SK-N-SH (cell line): Measurements from ENCODE around the gene PTPRB. TPM values are rescaled to one million over a fixed set of nuclear protein-coding genes. Genes with fewer than 3 reads are reported as not detected.

Experiments used
- CTCF ChIA-PET: fragments of 300-600, 350-600 bp; formaldehyde crosslinking; extraction: SDS; loops from one replicate; lab custom pipeline; 2021; lab: Yijun Ruan, JAX
- POLR2A ChIA-PET: fragments of 350-600 bp; sonication (Branson Sonifier 250); formaldehyde crosslinking; extraction: SDS; loops from one replicate; lab custom pipeline; 2020; ENCODE audit warnings: antibody characterized with exemption, inconsistent platforms; lab: Yijun Ruan, JAX
- DNase-seq: peaks from one replicate; pipeline ENCODE4 v3.0.0; 2012
- H2AFZ ChIP-seq: fragments of 200-600 bp; sonication (generic); 2 replicates; pipeline ENCODE4 v1.8.1; 2016; ENCODE audit warnings: antibody characterized with exemption, mild to moderate bottlenecking, low read depth
- H3F3A ChIP-seq: fragments of 200-600 bp; sonication (generic); replicated peaks from 2 replicates; pipeline ENCODE3; 2016; ENCODE audit warnings: antibody characterized with exemption, mild to moderate bottlenecking; ENCODE audit not compliant: insufficient read depth
- H3K27ac ChIP-seq, 2 experiments: fragments of 200-500 bp in 1 of 2; fragments of 200-600 bp in 1 of 2; sonication (Bioruptor generic) in 1 of 2; sonication (generic), shearing (Covaris generic) in 1 of 2; 2 replicates each; pipeline versions ENCODE4 v1.5.1 to v1.6.1; 2014 to 2016; ENCODE audit warnings: low read depth in 2 of 2, inconsistent platforms in 1 of 2, low read length in 1 of 2, mild to moderate bottlenecking in 1 of 2, mixed read lengths in 1 of 2
- H3K27me3 ChIP-seq: fragments of 200-600 bp; sonication (generic), shearing (Covaris generic); 2 replicates; pipeline ENCODE4 v1.6.1; 2016; ENCODE audit warnings: mixed run types; ENCODE audit not compliant: insufficient read depth
- H3K36me3 ChIP-seq, 2 experiments: fragments of 200-500 bp in 1 of 2; fragments of 200-600 bp in 1 of 2; sonication (Bioruptor generic) in 1 of 2; sonication (generic) in 1 of 2; replicated peaks in 1 of 2; 2 replicates each; pipeline versions ENCODE3 to v1.5.1; 2014 to 2016; ENCODE audit warnings: low read length in 1 of 2, mild to moderate bottlenecking in 1 of 2; ENCODE audit not compliant: insufficient read depth in 2 of 2, control insufficient read depth in 1 of 2
- H3K4me1 ChIP-seq, 2 experiments: fragments of 200-500 bp in 1 of 2; fragments of 200-600 bp in 1 of 2; sonication (Bioruptor generic) in 1 of 2; sonication (generic), shearing (Covaris generic) in 1 of 2; 2 replicates each; pipeline versions ENCODE4 v1.5.1 to v1.6.1; 2014 to 2016; ENCODE audit warnings: low read depth in 1 of 2, low read length in 1 of 2, mixed run types in 1 of 2; ENCODE audit not compliant: insufficient read depth in 2 of 2, control insufficient read depth in 1 of 2
- H3K4me2 ChIP-seq: fragments of 200-600 bp; sonication (generic), shearing (Covaris generic); 2 replicates; pipeline ENCODE4 v1.6.1; 2017; ENCODE audit warnings: mixed run types
- H3K4me3 ChIP-seq, 2 experiments: fragments of 200-500 bp in 1 of 2; fragments of 200-600 bp in 1 of 2; sonication (Bioruptor generic) in 1 of 2; sonication (generic), shearing (Covaris generic) in 1 of 2; 2 replicates each; pipeline versions ENCODE4 v1.5.1 to v1.8.1; 2014 to 2016; ENCODE audit warnings: low read depth in 2 of 2, inconsistent platforms in 1 of 2, low read length in 1 of 2, mild to moderate bottlenecking in 1 of 2, mixed read lengths in 1 of 2, moderate library complexity in 1 of 2
- H3K79me2 ChIP-seq: fragments of 200-600 bp; sonication (generic); 2 replicates; pipeline ENCODE4 v1.8.1; 2017; ENCODE audit warnings: mild to moderate bottlenecking; ENCODE audit not compliant: insufficient read depth
- H3K9ac ChIP-seq: fragments of 200-600 bp; sonication (generic); 2 replicates; pipeline ENCODE4 v1.6.1; 2017; ENCODE audit warnings: mixed run types
- H3K9me2 ChIP-seq: fragments of 200-600 bp; sonication (generic); 2 replicates; pipeline ENCODE4 v1.6.1; 2017; ENCODE audit warnings: mixed run types
- H3K9me3 ChIP-seq: fragments of 200-600 bp; sonication (generic); 2 replicates; pipeline ENCODE4 v1.6.1; 2017; ENCODE audit warnings: mixed run types, mild to moderate bottlenecking, moderate library complexity
- H4K20me1 ChIP-seq: fragments of 200-600 bp; sonication (generic); 2 replicates; pipeline ENCODE4 v1.6.1; 2017; ENCODE audit warnings: mild to moderate bottlenecking, mixed run types; ENCODE audit not compliant: insufficient read depth
- CHD2 ChIP-seq: fragments of 150-350 bp; IDR thresholded peaks from 2 replicates; pipeline ENCODE4 v1.6.1; 2018; ENCODE audit warnings: low read length; ENCODE audit not compliant: partially characterized antibody
- ELF1 ChIP-seq: IDR thresholded peaks from 2 replicates; pipeline ENCODE4 v1.4.0; 2012
- EP300 ChIP-seq, 2 experiments: IDR thresholded peaks; 2 replicates each; pipeline versions ENCODE4 v1.4.0 to v1.6.1; 2012; ENCODE audit warnings: borderline replicate concordance in 1 of 2, low read depth in 1 of 2, low read length in 1 of 2
- EZH2phosphoT487 ChIP-seq: fragments of 200-600 bp; sonication (generic); IDR thresholded peaks from 2 replicates; pipeline ENCODE4 v1.6.1; 2017; ENCODE audit warnings: low read depth, mixed run types, mild to moderate bottlenecking, antibody characterized with exemption, moderate library complexity, borderline replicate concordance
- FOSL2 ChIP-seq: IDR thresholded peaks from 2 replicates; pipeline ENCODE4 v1.4.0; 2012; ENCODE audit warnings: low read depth, mild to moderate bottlenecking, moderate library complexity, borderline replicate concordance
- FOXJ3 ChIP-seq: sonication (generic); formaldehyde crosslinking; IDR thresholded peaks from 2 replicates; pipeline ENCODE4 v1.5.1; 2020; ENCODE audit warnings: mild to moderate bottlenecking, missing genetic modification reagents
- FOXM1 ChIP-seq: IDR thresholded peaks from 2 replicates; pipeline ENCODE4 v1.4.0; 2012; ENCODE audit warnings: low read depth, mild to moderate bottlenecking
- JUND ChIP-seq: IDR thresholded peaks from 2 replicates; pipeline ENCODE4 v1.4.0; 2012
- MEF2A ChIP-seq: IDR thresholded peaks from 2 replicates; pipeline ENCODE4 v1.4.0; 2012; ENCODE audit warnings: low read depth, borderline replicate concordance
- NFIC ChIP-seq: IDR thresholded peaks from 2 replicates; pipeline ENCODE4 v1.4.0; 2012; ENCODE audit warnings: borderline replicate concordance
- POLR2AphosphoS5 ChIP-seq: IDR thresholded peaks from 2 replicates; pipeline ENCODE4 v1.6.1; 2012; ENCODE audit warnings: low read depth, low read length
- RAD21 ChIP-seq: IDR thresholded peaks from 2 replicates; pipeline ENCODE4 v1.6.1; 2012; ENCODE audit warnings: mild to moderate bottlenecking, low read length
- RCOR1 ChIP-seq: fragments of 150-350 bp; IDR thresholded peaks from 2 replicates; pipeline ENCODE4 v1.6.1; 2017; ENCODE audit warnings: antibody characterized with exemption, low read length
- RFX5 ChIP-seq: IDR thresholded peaks from 2 replicates; pipeline ENCODE4 v1.6.1; 2012; ENCODE audit warnings: mild to moderate bottlenecking, improper control_type of control experiment, low read length
- RXRA ChIP-seq: IDR thresholded peaks from 2 replicates; pipeline ENCODE4 v1.4.0; 2012; ENCODE audit warnings: low read depth, mild to moderate bottlenecking, borderline replicate concordance
- SIN3A ChIP-seq: IDR thresholded peaks from 2 replicates; pipeline ENCODE4 v1.6.1; 2012; ENCODE audit warnings: low read depth, mild to moderate bottlenecking, low read length, moderate library complexity, borderline replicate concordance
- YY1 ChIP-seq: IDR thresholded peaks from 2 replicates; pipeline ENCODE4 v1.4.0; 2012; ENCODE audit warnings: low read depth, mild to moderate bottlenecking
- WGBS: methylation state at CpG from one replicate; pipeline ENCODE4 v1.1.6; 2017; ENCODE audit warnings: low lambda C conversion rate; 5-methylcytosine and 5-hydroxymethylcytosine counted together
- polyA plus RNA-seq, 3 experiments: library from polyadenylated mRNA; depleted of rRNA; stranded (reverse); fragments of >200 nt; gene quantifications; 2 replicates each; pipeline ENCODE4 v1.2.3, GENCODE V29; 2012
- TF ChIP-seq, protein P1 (sequence below): IDR thresholded peaks from 2 replicates; pipeline ENCODE4 v1.4.0; 2012; ENCODE audit warnings: low read depth, borderline replicate concordance
- TF ChIP-seq, protein P2 (sequence below): IDR thresholded peaks from 2 replicates; pipeline ENCODE4 v1.4.0; 2012; ENCODE audit warnings: low read depth, borderline replicate concordance
- TF ChIP-seq, protein P3 (sequence below): fragments of 150-350 bp; IDR thresholded peaks from 2 replicates; pipeline ENCODE4 v1.6.1; 2016; ENCODE audit warnings: mild to moderate bottlenecking, low read depth, low read length
- TF ChIP-seq, protein P4 (sequence below): IDR thresholded peaks from 2 replicates; pipeline ENCODE4 v1.6.1; 2012; ENCODE audit warnings: mild to moderate bottlenecking, low read depth, low read length, moderate library complexity
- TF ChIP-seq, protein P5 (sequence below): IDR thresholded peaks from 2 replicates; pipeline ENCODE4 v1.4.0; 2012; ENCODE audit warnings: low read depth

The PTPRB gene
- polyA plus RNA-seq, 1 of the 3 experiments (the other 2 are of a cell fraction) = 1.1 TPM

DNA sequence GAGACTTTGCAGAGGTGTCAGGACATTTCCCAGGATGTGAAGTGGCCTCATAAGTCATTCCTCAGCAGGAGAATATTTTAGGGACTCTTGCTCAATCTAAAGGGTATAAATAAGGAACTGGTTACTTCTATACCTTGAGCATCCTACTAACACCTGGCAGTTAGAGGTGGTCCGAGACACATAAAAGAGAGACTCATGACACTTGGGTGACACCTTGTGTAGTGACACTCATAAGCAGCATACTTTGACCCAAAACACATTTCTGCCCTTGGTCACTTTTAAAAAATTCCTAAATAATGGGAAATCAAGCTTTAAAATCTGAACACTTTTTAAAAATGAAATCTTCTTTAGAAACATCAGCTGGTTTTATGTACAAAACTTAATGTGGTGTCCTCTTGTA is 152.8 kb downstream of the PTPRB start:
- H3K27ac ChIP-seq = no peak overlapping the region
- H3K4me3 ChIP-seq = no peak overlapping the region
- no peaks in the 10 kb centered on the region for H3K9me3 ChIP-seq
- ChIA-PET CTCF (interaction anchor here (1.5 kb wide), 1 partner anchor 15 kb away, joined by 5 read pairs; no protein-coding TSS in a partner anchor), POLR2A (no interaction called here)
- no peak overlapping the region for H3K9ac ChIP-seq
- H4K20me1 ChIP-seq = no peaks in the 10 kb centered on the region
- TF ChIP-seq JUND (no peak), ELF1 (no peak), CHD2 (no peak), POLR2AphosphoS5 (no peak), FOXJ3 (CRISPR knock-in tag) (no peak), SIN3A (no peak), MEF2A (no peak), FOSL2 (no peak), RFX5 (no peak), RCOR1 (no peak), RAD21 (no peak), FOXM1 (no peak), EP300 (IDR thresholded peaks at IDR 0.05; ENCODE audit: borderline replicate concordance in 1 of 2, low read depth in 1 of 2, low read length in 1 of 2) (no peak), NFIC (no peak)
- TF ChIP-seq, protein P1, sequence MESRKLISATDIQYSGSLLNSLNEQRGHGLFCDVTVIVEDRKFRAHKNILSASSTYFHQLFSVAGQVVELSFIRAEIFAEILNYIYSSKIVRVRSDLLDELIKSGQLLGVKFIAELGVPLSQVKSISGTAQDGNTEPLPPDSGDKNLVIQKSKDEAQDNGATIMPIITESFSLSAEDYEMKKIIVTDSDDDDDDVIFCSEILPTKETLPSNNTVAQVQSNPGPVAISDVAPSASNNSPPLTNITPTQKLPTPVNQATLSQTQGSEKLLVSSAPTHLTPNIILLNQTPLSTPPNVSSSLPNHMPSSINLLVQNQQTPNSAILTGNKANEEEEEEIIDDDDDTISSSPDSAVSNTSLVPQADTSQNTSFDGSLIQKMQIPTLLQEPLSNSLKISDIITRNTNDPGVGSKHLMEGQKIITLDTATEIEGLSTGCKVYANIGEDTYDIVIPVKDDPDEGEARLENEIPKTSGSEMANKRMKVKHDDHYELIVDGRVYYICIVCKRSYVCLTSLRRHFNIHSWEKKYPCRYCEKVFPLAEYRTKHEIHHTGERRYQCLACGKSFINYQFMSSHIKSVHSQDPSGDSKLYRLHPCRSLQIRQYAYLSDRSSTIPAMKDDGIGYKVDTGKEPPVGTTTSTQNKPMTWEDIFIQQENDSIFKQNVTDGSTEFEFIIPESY = no peak
- TF ChIP-seq, protein P2, sequence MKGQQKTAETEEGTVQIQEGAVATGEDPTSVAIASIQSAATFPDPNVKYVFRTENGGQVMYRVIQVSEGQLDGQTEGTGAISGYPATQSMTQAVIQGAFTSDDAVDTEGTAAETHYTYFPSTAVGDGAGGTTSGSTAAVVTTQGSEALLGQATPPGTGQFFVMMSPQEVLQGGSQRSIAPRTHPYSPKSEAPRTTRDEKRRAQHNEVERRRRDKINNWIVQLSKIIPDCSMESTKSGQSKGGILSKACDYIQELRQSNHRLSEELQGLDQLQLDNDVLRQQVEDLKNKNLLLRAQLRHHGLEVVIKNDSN = no peak
- TF ChIP-seq, all 33 proteins: peak for 0
- H3K36me3 ChIP-seq = no peaks in the 10 kb centered on the region
- H3K27me3 ChIP-seq = no peaks in the 10 kb centered on the region
- no peaks in the 10 kb centered on the region for H3K9me2 ChIP-seq
- DNase-seq = no peak
- no peak overlapping the region for H2AFZ ChIP-seq
- H3K79me2 ChIP-seq = no peaks in the 10 kb centered on the region
- H3F3A ChIP-seq = no peaks in the 10 kb centered on the region
- no peaks in the 10 kb centered on the region for H3K4me1 ChIP-seq
- no peak overlapping the region for H3K4me2 ChIP-seq
- WGBS = 42% methylated on average over 1 of the region's 1 CpG

DNA sequence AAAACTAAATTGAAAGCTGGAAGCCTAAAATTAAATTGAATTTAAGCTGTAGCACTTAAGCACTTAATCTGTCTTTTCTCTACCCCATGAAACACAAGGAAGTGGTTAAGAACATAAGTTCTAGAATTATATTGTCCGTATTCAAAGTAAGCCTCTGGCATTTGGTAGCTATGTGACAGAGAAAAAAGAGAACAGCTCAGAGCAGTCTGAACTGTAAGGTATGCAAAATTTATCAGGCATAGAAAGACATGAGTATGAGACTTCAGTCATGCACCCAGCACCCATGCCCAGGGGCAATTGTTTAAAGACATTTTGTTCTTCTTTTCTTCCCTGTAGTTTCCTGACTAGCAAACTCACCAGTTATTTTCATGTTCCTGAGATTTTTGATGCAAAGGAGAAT is 154.5 kb downstream of the PTPRB start:
- Histone ChIP-seq H3K79me2 (no peaks in the 10 kb centered on the region), H3K9ac (no peak overlapping the region), H4K20me1 (no peaks in the 10 kb centered on the region), H3K36me3 (no peaks in the 10 kb centered on the region), H3K4me1 (no peaks in the 10 kb centered on the region), H3K27me3 (no peaks in the 10 kb centered on the region), H2AFZ (no peak overlapping the region), H3K4me2 (no peak overlapping the region), H3K27ac (no peak overlapping the region), H3F3A (no peaks in the 10 kb centered on the region), H3K9me3 (no peaks in the 10 kb centered on the region), H3K9me2 (no peaks in the 10 kb centered on the region), H3K4me3 (no peak overlapping the region)
- DNase-seq = no peak
- CTCF ChIA-PET = no interaction called here
- POLR2A ChIA-PET = no interaction called here
- 43% methylated on average over 1 of the region's 1 CpG for WGBS
- no peak for TF ChIP-seq CHD2
- no peak for TF ChIP-seq EZH2phosphoT487
- TF ChIP-seq, protein P3, sequence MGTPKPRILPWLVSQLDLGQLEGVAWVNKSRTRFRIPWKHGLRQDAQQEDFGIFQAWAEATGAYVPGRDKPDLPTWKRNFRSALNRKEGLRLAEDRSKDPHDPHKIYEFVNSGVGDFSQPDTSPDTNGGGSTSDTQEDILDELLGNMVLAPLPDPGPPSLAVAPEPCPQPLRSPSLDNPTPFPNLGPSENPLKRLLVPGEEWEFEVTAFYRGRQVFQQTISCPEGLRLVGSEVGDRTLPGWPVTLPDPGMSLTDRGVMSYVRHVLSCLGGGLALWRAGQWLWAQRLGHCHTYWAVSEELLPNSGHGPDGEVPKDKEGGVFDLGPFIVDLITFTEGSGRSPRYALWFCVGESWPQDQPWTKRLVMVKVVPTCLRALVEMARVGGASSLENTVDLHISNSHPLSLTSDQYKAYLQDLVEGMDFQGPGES = no peak
- TF ChIP-seq YY1 = no peak
- TF ChIP-seq, protein P4, sequence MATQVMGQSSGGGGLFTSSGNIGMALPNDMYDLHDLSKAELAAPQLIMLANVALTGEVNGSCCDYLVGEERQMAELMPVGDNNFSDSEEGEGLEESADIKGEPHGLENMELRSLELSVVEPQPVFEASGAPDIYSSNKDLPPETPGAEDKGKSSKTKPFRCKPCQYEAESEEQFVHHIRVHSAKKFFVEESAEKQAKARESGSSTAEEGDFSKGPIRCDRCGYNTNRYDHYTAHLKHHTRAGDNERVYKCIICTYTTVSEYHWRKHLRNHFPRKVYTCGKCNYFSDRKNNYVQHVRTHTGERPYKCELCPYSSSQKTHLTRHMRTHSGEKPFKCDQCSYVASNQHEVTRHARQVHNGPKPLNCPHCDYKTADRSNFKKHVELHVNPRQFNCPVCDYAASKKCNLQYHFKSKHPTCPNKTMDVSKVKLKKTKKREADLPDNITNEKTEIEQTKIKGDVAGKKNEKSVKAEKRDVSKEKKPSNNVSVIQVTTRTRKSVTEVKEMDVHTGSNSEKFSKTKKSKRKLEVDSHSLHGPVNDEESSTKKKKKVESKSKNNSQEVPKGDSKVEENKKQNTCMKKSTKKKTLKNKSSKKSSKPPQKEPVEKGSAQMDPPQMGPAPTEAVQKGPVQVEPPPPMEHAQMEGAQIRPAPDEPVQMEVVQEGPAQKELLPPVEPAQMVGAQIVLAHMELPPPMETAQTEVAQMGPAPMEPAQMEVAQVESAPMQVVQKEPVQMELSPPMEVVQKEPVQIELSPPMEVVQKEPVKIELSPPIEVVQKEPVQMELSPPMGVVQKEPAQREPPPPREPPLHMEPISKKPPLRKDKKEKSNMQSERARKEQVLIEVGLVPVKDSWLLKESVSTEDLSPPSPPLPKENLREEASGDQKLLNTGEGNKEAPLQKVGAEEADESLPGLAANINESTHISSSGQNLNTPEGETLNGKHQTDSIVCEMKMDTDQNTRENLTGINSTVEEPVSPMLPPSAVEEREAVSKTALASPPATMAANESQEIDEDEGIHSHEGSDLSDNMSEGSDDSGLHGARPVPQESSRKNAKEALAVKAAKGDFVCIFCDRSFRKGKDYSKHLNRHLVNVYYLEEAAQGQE = no peak
- TF ChIP-seq, protein P5, sequence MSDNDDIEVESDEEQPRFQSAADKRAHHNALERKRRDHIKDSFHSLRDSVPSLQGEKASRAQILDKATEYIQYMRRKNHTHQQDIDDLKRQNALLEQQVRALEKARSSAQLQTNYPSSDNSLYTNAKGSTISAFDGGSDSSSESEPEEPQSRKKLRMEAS = no peak
- TF ChIP-seq FOXJ3 (CRISPR knock-in tag) = no peak
- TF ChIP-seq RXRA = no peak
- TF ChIP-seq POLR2AphosphoS5 = no peak
